A673 (cell line): ENCODE results near the gene DCLRE1C. TPM values are rescaled to one million over a fixed set of nuclear protein-coding genes. Genes with fewer than 3 reads are reported as not detected.

Experiments used
- BruUV-seq: library from RNA; stranded (reverse); fragments of 400-500 nt; replicated peaks from 2 replicates; lab custom pipeline; 2021; lab: Mats Ljungman, UMichigan
- CTCF ChIA-PET: fragments of 300-600 bp; sonication (Branson Sonifier 250); formaldehyde crosslinking; loops from one replicate; lab custom pipeline; 2022; ENCODE audit warnings: antibody characterized with exemption; lab: Charles Lee
- POLR2A ChIA-PET: fragments of 300-600 bp; sonication (Branson Sonifier 250); formaldehyde crosslinking; loops from one replicate; lab custom pipeline; 2022; ENCODE audit warnings: antibody characterized with exemption; ENCODE audit not compliant: low non-redundant PET; lab: Charles Lee
- DNase-seq: peaks from one replicate; pipeline ENCODE4 v3.0.0-alpha.2; 2015; ENCODE audit warnings: low spot score
- H3K27ac ChIP-seq: fragments of 200-600 bp; sonication (generic); 2 replicates; pipeline ENCODE4 v1.5.1; 2016; ENCODE audit warnings: mixed run types, low read depth, mild to moderate bottlenecking, mixed read lengths, antibody characterized with exemption, low read length; ENCODE audit not compliant: poor library complexity, severe bottlenecking
- H3K27me3 ChIP-seq: fragments of 200-600 bp; sonication (generic); replicated peaks from 2 replicates; pipeline ENCODE4 v1.6.1; 2017; ENCODE audit warnings: mixed run types, low read depth, mild to moderate bottlenecking, mixed read lengths, antibody characterized with exemption, low read length; ENCODE audit not compliant: insufficient read depth, poor library complexity
- H3K36me3 ChIP-seq: fragments of 200-600 bp; sonication (generic); 2 replicates; pipeline ENCODE4 v1.6.1; 2016; ENCODE audit warnings: mixed run types, mild to moderate bottlenecking, mixed read lengths, antibody characterized with exemption, low read length; ENCODE audit not compliant: insufficient read depth, poor library complexity, severe bottlenecking
- H3K4me1 ChIP-seq: fragments of 200-600 bp; sonication (generic); 2 replicates; pipeline ENCODE4 v1.6.1; 2017; ENCODE audit warnings: mixed run types, mild to moderate bottlenecking, mixed read lengths, antibody characterized with exemption, low read length; ENCODE audit not compliant: insufficient read depth, poor library complexity, severe bottlenecking
- H3K4me3 ChIP-seq: fragments of 200-600 bp; sonication (generic); 2 replicates; pipeline ENCODE4 v1.5.1; 2016; ENCODE audit warnings: low read depth, mixed run types, mild to moderate bottlenecking, mixed read lengths, low read length; ENCODE audit not compliant: poor library complexity, severe bottlenecking
- H3K9me3 ChIP-seq: fragments of 200-600 bp; sonication (generic); 2 replicates; pipeline ENCODE4 v1.6.1; 2016; ENCODE audit warnings: mixed run types, low read depth, mild to moderate bottlenecking, mixed read lengths, antibody characterized with exemption, low read length; ENCODE audit not compliant: poor library complexity, severe bottlenecking
- EZH2 ChIP-seq: fragments of 200-600 bp; sonication (generic); IDR thresholded peaks from 2 replicates; pipeline ENCODE4 v1.6.1; 2017; ENCODE audit warnings: borderline replicate concordance, low read depth, mild to moderate bottlenecking, mixed read lengths, antibody characterized with exemption, low read length; ENCODE audit not compliant: poor library complexity, severe bottlenecking
- intact Hi-C: fragments of 100-400 bp; cut with micrococcal nuclease; formaldehyde crosslinking; loops from one replicate; pipeline ENCODE4 v1.10.0; 2022; ENCODE audit not compliant: unreplicated experiment
- total RNA-seq: library from RNA; stranded (reverse); gene quantifications from 2 replicates; pipeline ENCODE4 v1.2.3, GENCODE V29; 2021
- TF ChIP-seq, protein P1 (sequence below): fragments of 300-800, 200-600 bp; sonication (generic); conservative IDR thresholded peaks from 2 replicates; pipeline ENCODE4 v1.5.1; 2017; ENCODE audit warnings: low read depth, mild to moderate bottlenecking, antibody characterized with exemption, low read length, moderate library complexity, mixed read lengths

The DCLRE1C gene
- total RNA-seq, 1 experiment from 2014 or later: 13.1 TPM

DNA sequence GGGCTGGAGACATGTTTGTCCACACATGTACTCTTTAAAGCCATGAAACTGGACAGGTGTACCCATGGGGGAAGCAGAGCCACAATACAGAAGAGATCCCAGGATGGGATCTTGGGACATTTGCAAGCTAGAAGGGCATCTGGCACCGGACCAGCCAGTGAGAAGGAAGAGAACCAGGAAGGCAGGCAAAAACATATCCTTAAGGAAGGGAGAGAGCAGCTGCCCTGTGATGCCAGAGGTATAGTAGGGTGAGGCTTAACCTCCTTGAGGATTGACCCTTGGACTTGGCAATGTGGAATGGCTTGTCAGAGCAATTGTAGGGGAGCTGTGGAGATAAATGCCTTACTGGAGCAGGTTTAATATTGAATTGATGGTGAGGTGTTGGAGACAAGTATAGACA, 93.1 kb downstream of the DCLRE1C start:
- peaks cover 6% of the 10 kb centered on the region for H3K36me3 ChIP-seq
- ChIA-PET CTCF (no interaction called here), POLR2A (no interaction called here)
- peaks cover 23% of the 10 kb centered on the region for H3K4me1 ChIP-seq
- no peaks in the 10 kb centered on the region for H3K27me3 ChIP-seq
- BruUV-seq: no TSS peak
- intact Hi-C loops: no loop called here
- H3K9me3 ChIP-seq: no peaks in the 10 kb centered on the region
- DNase-seq: no peak
- no peak overlapping the region for H3K4me3 ChIP-seq
- TF ChIP-seq EZH2: no peak
- TF ChIP-seq, protein P1, sequence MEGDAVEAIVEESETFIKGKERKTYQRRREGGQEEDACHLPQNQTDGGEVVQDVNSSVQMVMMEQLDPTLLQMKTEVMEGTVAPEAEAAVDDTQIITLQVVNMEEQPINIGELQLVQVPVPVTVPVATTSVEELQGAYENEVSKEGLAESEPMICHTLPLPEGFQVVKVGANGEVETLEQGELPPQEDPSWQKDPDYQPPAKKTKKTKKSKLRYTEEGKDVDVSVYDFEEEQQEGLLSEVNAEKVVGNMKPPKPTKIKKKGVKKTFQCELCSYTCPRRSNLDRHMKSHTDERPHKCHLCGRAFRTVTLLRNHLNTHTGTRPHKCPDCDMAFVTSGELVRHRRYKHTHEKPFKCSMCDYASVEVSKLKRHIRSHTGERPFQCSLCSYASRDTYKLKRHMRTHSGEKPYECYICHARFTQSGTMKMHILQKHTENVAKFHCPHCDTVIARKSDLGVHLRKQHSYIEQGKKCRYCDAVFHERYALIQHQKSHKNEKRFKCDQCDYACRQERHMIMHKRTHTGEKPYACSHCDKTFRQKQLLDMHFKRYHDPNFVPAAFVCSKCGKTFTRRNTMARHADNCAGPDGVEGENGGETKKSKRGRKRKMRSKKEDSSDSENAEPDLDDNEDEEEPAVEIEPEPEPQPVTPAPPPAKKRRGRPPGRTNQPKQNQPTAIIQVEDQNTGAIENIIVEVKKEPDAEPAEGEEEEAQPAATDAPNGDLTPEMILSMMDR: no peak
- no peak overlapping the region for H3K27ac ChIP-seq

DNA sequence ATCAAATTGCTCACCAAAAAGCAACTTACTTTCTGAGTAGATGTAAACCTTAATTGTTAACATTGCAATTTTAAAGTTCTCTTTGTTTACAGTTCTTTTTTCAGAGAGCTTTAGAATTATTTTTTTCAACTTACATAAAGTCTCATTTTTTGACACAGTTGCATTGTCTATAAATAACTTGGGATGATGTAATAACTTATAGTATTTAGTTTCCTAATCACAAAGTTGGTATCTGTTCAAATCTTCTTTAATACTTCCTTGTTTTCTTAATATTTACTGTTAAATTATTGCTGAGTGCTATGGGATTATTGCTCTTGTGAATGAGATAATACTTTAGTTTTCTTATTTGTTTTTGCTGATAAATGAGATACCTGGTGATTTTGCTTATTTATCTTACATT, 94.1 kb downstream of the DCLRE1C start:
- H3K4me1 ChIP-seq: peaks cover 23% of the 10 kb centered on the region
- DNase-seq: no peak
- ChIA-PET POLR2A (no interaction called here), CTCF (no interaction called here)
- intact Hi-C loops: no loop called here
- no peak overlapping the region for H3K4me3 ChIP-seq
- BruUV-seq: no TSS peak
- peaks cover 6% of the 10 kb centered on the region for H3K36me3 ChIP-seq
- TF ChIP-seq EZH2: no peak
- TF ChIP-seq, protein P1: no peak
- H3K9me3 ChIP-seq: no peaks in the 10 kb centered on the region
- H3K27ac ChIP-seq: no peak overlapping the region
- no peaks in the 10 kb centered on the region for H3K27me3 ChIP-seq

DNA sequence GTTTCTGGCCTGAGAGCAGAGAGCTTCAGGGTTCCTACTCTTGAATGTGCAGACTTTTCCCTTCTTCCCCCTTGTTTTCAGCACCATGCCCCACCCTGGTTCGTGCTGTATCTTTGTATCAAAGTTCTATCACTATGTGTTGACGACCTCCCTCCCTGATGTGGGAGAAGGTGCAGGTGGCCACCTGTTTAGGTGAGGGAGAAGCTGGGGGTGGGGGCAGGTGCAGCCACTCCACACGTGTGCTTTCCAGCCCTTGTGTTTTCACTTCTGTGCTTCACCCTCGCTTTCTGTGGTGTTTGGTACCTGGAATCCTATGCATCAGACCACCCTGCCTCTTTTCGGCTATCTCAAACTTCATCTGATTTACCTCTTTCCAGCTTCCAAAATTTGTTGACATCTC, 94.9 kb downstream of the DCLRE1C start:
- no peaks in the 10 kb centered on the region for H3K27me3 ChIP-seq
- no peak for TF ChIP-seq EZH2
- TF ChIP-seq, protein P1: no peak
- no peak overlapping the region for H3K4me3 ChIP-seq
- intact Hi-C loops: no loop called here
- ChIA-PET CTCF (no interaction called here), POLR2A (no interaction called here)
- H3K36me3 ChIP-seq: peaks cover 8% of the 10 kb centered on the region
- H3K9me3 ChIP-seq: no peaks in the 10 kb centered on the region
- BruUV-seq: no TSS peak
- DNase-seq: no peak
- no peak overlapping the region for H3K27ac ChIP-seq
- peaks cover 23% of the 10 kb centered on the region for H3K4me1 ChIP-seq
